Activated naive CD8-positive, alpha-beta T cell treated with anti-CD3 and anti-CD28 coated beads for 36 hours (primary cell): ENCODE data around the gene OXA1L. TPM values are rescaled to one million over a fixed set of nuclear protein-coding genes. Genes with fewer than 3 reads are reported as not detected.
"Not testable (repeated sequence)": the region's sequence is repeated elsewhere in the genome, so short reads cannot be mapped to it uniquely, and the experiment has no call there.

Experiments used
- DNase-seq: peaks from one replicate; pipeline ENCODE4 v3.0.0; 2021
- H3K27ac Mint-ChIP-seq: one replicate; pipeline ENCODE4 v1.8.0; 2022; ENCODE audit warnings: mild to moderate bottlenecking, moderate library complexity, mixed read lengths
- H3K27me3 Mint-ChIP-seq: one replicate; pipeline ENCODE4 v1.8.0; 2022; ENCODE audit warnings: mild to moderate bottlenecking, mixed read lengths
- H3K36me3 Mint-ChIP-seq: one replicate; pipeline ENCODE4 v1.8.0; 2021; ENCODE audit warnings: mild to moderate bottlenecking, mixed read lengths
- H3K4me1 Mint-ChIP-seq: one replicate; pipeline ENCODE4 v1.8.0; 2021; ENCODE audit warnings: mixed read lengths
- H3K4me3 Mint-ChIP-seq: one replicate; pipeline ENCODE4 v1.8.0; 2022; ENCODE audit warnings: mild to moderate bottlenecking, moderate library complexity, mixed read lengths
- H3K9me3 Mint-ChIP-seq: one replicate; pipeline ENCODE4 v1.8.0; 2022; ENCODE audit warnings: mixed read lengths
- total RNA-seq, 2 experiments: library from RNA; stranded (reverse); gene quantifications; one replicate each; pipeline ENCODE4 v1.2.3, GENCODE V29; 2021

The OXA1L gene
- total RNA-seq, 2 experiments from 2014 or later, result 133 to 140 TPM

GRCh38 chr14:22778084-22778483, 11.6 kb downstream of the OXA1L start:
- Mint-ChIP-seq H3K4me1 (no peaks in the 10 kb centered on the region), H3K27me3 (no peaks in the 10 kb centered on the region), H3K4me3 (no peak overlapping the region), H3K36me3 (peaks cover 11% of the 10 kb centered on the region), H3K27ac (no peak overlapping the region), H3K9me3 (no peaks in the 10 kb centered on the region)
- no peak for DNase-seq

GRCh38 chr14:22780105-22780679, 13.7 kb downstream of the OXA1L start:
- H3K9me3 Mint-ChIP-seq, result no peaks in the 10 kb centered on the region

GRCh38 chr14:22780941-22781300, 14.4 kb downstream of the OXA1L start:
- Mint-ChIP-seq H3K36me3 (no peaks in the 10 kb centered on the region), H3K27me3 (no peaks in the 10 kb centered on the region), H3K4me1 (no peaks in the 10 kb centered on the region), H3K27ac (no peak overlapping the region), H3K9me3 (no peaks in the 10 kb centered on the region), H3K4me3 (no peak overlapping the region)
- no peak for DNase-seq

More at GRCh38 chr14:22780105-22780679, 13.7 kb downstream of the OXA1L start:
- Mint-ChIP-seq H3K36me3 (peaks cover 5% of the 10 kb centered on the region), H3K27me3 (no peaks in the 10 kb centered on the region), H3K4me1 (no peaks in the 10 kb centered on the region), H3K27ac (no peak overlapping the region), H3K4me3 (no peak overlapping the region)
- DNase-seq, result no peak

GRCh38 chr14:22781301-22781991, 15.0 kb downstream of the OXA1L start:
- no peak for DNase-seq
- Mint-ChIP-seq H3K27ac (no peak overlapping the region), H3K9me3 (no peaks in the 10 kb centered on the region), H3K36me3 (no peaks in the 10 kb centered on the region), H3K4me1 (no peaks in the 10 kb centered on the region), H3K27me3 (no peaks in the 10 kb centered on the region), H3K4me3 (no peak overlapping the region)

GRCh38 chr14:22786685-22787084, 20.2 kb downstream of the OXA1L start:
- H3K9me3 Mint-ChIP-seq, result no peaks in the 10 kb centered on the region
- H3K4me3 Mint-ChIP-seq, result no peak overlapping the region
- H3K27ac Mint-ChIP-seq, result no peak overlapping the region
- H3K4me1 Mint-ChIP-seq, result peaks cover 13% of the 10 kb centered on the region
- H3K27me3 Mint-ChIP-seq, result no peaks in the 10 kb centered on the region
- H3K36me3 Mint-ChIP-seq, result no peaks in the 10 kb centered on the region
- DNase-seq, result no peak

GRCh38 chr14:22791301-22791700, 24.8 kb downstream of the OXA1L start:
- Mint-ChIP-seq H3K27ac (no peak overlapping the region), H3K4me3 (no peak overlapping the region)

GRCh38 chr14:22792158-22792557, 25.7 kb downstream of the OXA1L start:
- H3K27me3 Mint-ChIP-seq, result peaks cover 4% of the 10 kb centered on the region
- H3K9me3 Mint-ChIP-seq, result no peaks in the 10 kb centered on the region
- H3K27ac Mint-ChIP-seq, result no peak overlapping the region
- peaks cover 13% of the 10 kb centered on the region for H3K4me1 Mint-ChIP-seq
- H3K36me3 Mint-ChIP-seq, result no peaks in the 10 kb centered on the region
- no peak for DNase-seq
- no peak overlapping the region for H3K4me3 Mint-ChIP-seq

More at GRCh38 chr14:22791301-22791700, 24.8 kb downstream of the OXA1L start:
- peaks cover 13% of the 10 kb centered on the region for H3K4me1 Mint-ChIP-seq
- peaks cover 4% of the 10 kb centered on the region for H3K27me3 Mint-ChIP-seq
- H3K36me3 Mint-ChIP-seq, result no peaks in the 10 kb centered on the region
- no peaks in the 10 kb centered on the region for H3K9me3 Mint-ChIP-seq
- no peak for DNase-seq

- not testable (repeated sequence) for H3K27ac Mint-ChIP-seq, H3K36me3 Mint-ChIP-seq
- peaks cover 13% of the 10 kb centered on the region for H3K4me1 Mint-ChIP-seq
Observed at GRCh38 chr14:22793550-22793949, 27.1 kb downstream of the OXA1L start.

GRCh38 chr14:22793976-22794375, 27.5 kb downstream of the OXA1L start:
- Mint-ChIP-seq H3K9me3 (no peaks in the 10 kb centered on the region), H3K4me1 (peaks cover 13% of the 10 kb centered on the region), H3K4me3 (no peak overlapping the region), H3K27me3 (peaks cover 7% of the 10 kb centered on the region), H3K36me3 (no peaks in the 10 kb centered on the region), H3K27ac (no peak overlapping the region)
- DNase-seq, result no peak

More at GRCh38 chr14:22793550-22793949, 27.1 kb downstream of the OXA1L start:
- H3K9me3 Mint-ChIP-seq, DNase-seq, H3K27me3 Mint-ChIP-seq, H3K4me3 Mint-ChIP-seq: not testable (repeated sequence)

GRCh38 chr14:22794551-22794951, 28.1 kb downstream of the OXA1L start:
- no peak for DNase-seq
- H3K4me1 Mint-ChIP-seq, result peaks cover 11% of the 10 kb centered on the region

GRCh38 chr14:22796087-22796707, 29.7 kb downstream of the OXA1L start:
- Mint-ChIP-seq H3K9me3 (no peaks in the 10 kb centered on the region), H3K27ac (no peak overlapping the region), H3K36me3 (no peaks in the 10 kb centered on the region), H3K27me3 (peaks cover 14% of the 10 kb centered on the region), H3K4me1 (peaks cover 2% of the 10 kb centered on the region), H3K4me3 (no peak overlapping the region)
- DNase-seq, result no peak

More at GRCh38 chr14:22794551-22794951, 28.1 kb downstream of the OXA1L start:
- Mint-ChIP-seq H3K9me3 (no peaks in the 10 kb centered on the region), H3K36me3 (no peaks in the 10 kb centered on the region), H3K4me3 (no peak overlapping the region), H3K27ac (no peak overlapping the region), H3K27me3 (peaks cover 7% of the 10 kb centered on the region)

GRCh38 chr14:22797017-22797917, 30.8 kb downstream of the OXA1L start:
- no peaks in the 10 kb centered on the region for H3K4me1 Mint-ChIP-seq
- DNase-seq, result no peak
- H3K27ac Mint-ChIP-seq, result no peak overlapping the region
- no peaks in the 10 kb centered on the region for H3K36me3 Mint-ChIP-seq
- H3K27me3 Mint-ChIP-seq, result peaks cover 20% of the 10 kb centered on the region
- no peaks in the 10 kb centered on the region for H3K9me3 Mint-ChIP-seq
- H3K4me3 Mint-ChIP-seq, result no peak overlapping the region

- Mint-ChIP-seq H3K27me3 (peaks cover 20% of the 10 kb centered on the region), H3K4me1 (no peaks in the 10 kb centered on the region), H3K27ac (no peak overlapping the region), H3K36me3 (no peaks in the 10 kb centered on the region), H3K9me3 (no peaks in the 10 kb centered on the region), H3K4me3 (no peak overlapping the region)
- no peak for DNase-seq
Observed at GRCh38 chr14:22798528-22798927, 32.0 kb downstream of the OXA1L start.

- H3K27me3 Mint-ChIP-seq, result peaks cover 20% of the 10 kb centered on the region
- no peaks in the 10 kb centered on the region for H3K36me3 Mint-ChIP-seq
- no peak overlapping the region for H3K27ac Mint-ChIP-seq
- DNase-seq, result no peak
- H3K4me1 Mint-ChIP-seq, result no peaks in the 10 kb centered on the region
- H3K9me3 Mint-ChIP-seq, result no peaks in the 10 kb centered on the region
- no peak overlapping the region for H3K4me3 Mint-ChIP-seq
Observed at GRCh38 chr14:22800346-22800745, 33.9 kb downstream of the OXA1L start.

- H3K27ac Mint-ChIP-seq, result no peak overlapping the region
- peaks cover 16% of the 10 kb centered on the region for H3K27me3 Mint-ChIP-seq
- no peaks in the 10 kb centered on the region for H3K36me3 Mint-ChIP-seq
- no peak overlapping the region for H3K4me3 Mint-ChIP-seq
- DNase-seq, result no peak
- no peaks in the 10 kb centered on the region for H3K4me1 Mint-ChIP-seq
- H3K9me3 Mint-ChIP-seq, result no peaks in the 10 kb centered on the region
Observed at GRCh38 chr14:22801716-22802115, 35.2 kb downstream of the OXA1L start.
